NCI-H2196 treated with DMSO at 0.1 percent for 48 hours (cell line): ENCODE results near the gene NATD1.
"Not testable (repeated sequence)": the region's sequence is repeated elsewhere in the genome, so short reads cannot be mapped to it uniquely, and the experiment has no call there.

ENCODE experiments used
- DNase-seq: peaks from one replicate; lab custom pipeline; 2025; ENCODE audit not compliant: unreplicated experiment; lab: John Stamatoyannopoulos, UW

Gene NATD1

GRCh38 chr17:21196126-21196525, 57.1 kb downstream of the NATD1 start:
- DNase-seq: no peak

- DNase-seq: no peak
Measured at GRCh38 chr17:21194703-21195102, 58.5 kb downstream of the NATD1 start.

- no peak for DNase-seq
Measured at GRCh38 chr17:21194226-21194625, 59.0 kb downstream of the NATD1 start.

- no peak for DNase-seq
Measured at GRCh38 chr17:21193031-21193430, 60.2 kb downstream of the NATD1 start.

GRCh38 chr17:21192414-21192813, 60.8 kb downstream of the NATD1 start:
- not testable (repeated sequence) for DNase-seq

- DNase-seq: no peak
Measured at GRCh38 chr17:21191698-21192097, 61.5 kb downstream of the NATD1 start.

GRCh38 chr17:21190078-21190477, 63.1 kb downstream of the NATD1 start:
- DNase-seq: no peak

- no peak for DNase-seq
Measured at GRCh38 chr17:21189361-21189760, 63.8 kb downstream of the NATD1 start.
